HEK293T (cell line): ENCODE measurements around the gene PBX1.

Experiments used
- BHLHE40 ChIP-seq: fragments of 450-650 bp; IDR thresholded peaks from 2 replicates; pipeline ENCODE4 v1.6.1; 2016; ENCODE audit warnings: mild to moderate bottlenecking, moderate library complexity, borderline replicate concordance
- ELF4 ChIP-seq: fragments of 450-650 bp; IDR thresholded peaks from 2 replicates; pipeline ENCODE4 v1.6.1; 2017; ENCODE audit warnings: antibody characterized with exemption
- FOXA1 ChIP-seq: fragments of 450-650 bp; IDR thresholded peaks from 2 replicates; pipeline ENCODE4 v1.6.1; 2016; ENCODE audit warnings: mild to moderate bottlenecking
- FOXK2 ChIP-seq: fragments of 450-650 bp; IDR thresholded peaks from 2 replicates; pipeline ENCODE4 v1.6.1; 2016; ENCODE audit warnings: mild to moderate bottlenecking
- HDGF ChIP-seq: fragments of 450-650 bp; IDR thresholded peaks from 2 replicates; pipeline ENCODE4 v1.6.1; 2017; ENCODE audit warnings: antibody characterized with exemption, borderline replicate concordance
- SP1 ChIP-seq: fragments of 450-650 bp; IDR thresholded peaks from 2 replicates; pipeline ENCODE4 v1.6.1; 2017
- SUZ12 ChIP-seq: fragments of 450-650 bp; IDR thresholded peaks from 2 replicates; pipeline ENCODE4 v1.6.1; 2016; ENCODE audit warnings: mild to moderate bottlenecking
- TARDBP ChIP-seq: fragments of 450-650 bp; IDR thresholded peaks from 2 replicates; pipeline ENCODE4 v1.6.1; 2016
- ZNF384 ChIP-seq: fragments of 450-650 bp; IDR thresholded peaks from 2 replicates; pipeline ENCODE4 v1.6.1; 2016

GRCh38 chr1:164628772-164629171, 69.8 kb downstream of the PBX1 start:
- TF ChIP-seq BHLHE40 = no peak
- no peak for TF ChIP-seq SP1
- TF ChIP-seq TARDBP = no peak
- no peak for TF ChIP-seq ELF4
- no peak for TF ChIP-seq SUZ12
- TF ChIP-seq FOXK2 = no peak
- TF ChIP-seq HDGF = no peak
- no peak for TF ChIP-seq FOXA1
- TF ChIP-seq ZNF384 = no peak
